Measurements from ENCODE around the gene UNC80. TPM values are rescaled to one million over a fixed set of nuclear protein-coding genes. Genes with fewer than 3 reads are reported as not detected.

Gene UNC80
- total and polyA plus RNA-seq, 9 donors = 0.12 to 1.1 (median 0.63) TPM

DNA sequence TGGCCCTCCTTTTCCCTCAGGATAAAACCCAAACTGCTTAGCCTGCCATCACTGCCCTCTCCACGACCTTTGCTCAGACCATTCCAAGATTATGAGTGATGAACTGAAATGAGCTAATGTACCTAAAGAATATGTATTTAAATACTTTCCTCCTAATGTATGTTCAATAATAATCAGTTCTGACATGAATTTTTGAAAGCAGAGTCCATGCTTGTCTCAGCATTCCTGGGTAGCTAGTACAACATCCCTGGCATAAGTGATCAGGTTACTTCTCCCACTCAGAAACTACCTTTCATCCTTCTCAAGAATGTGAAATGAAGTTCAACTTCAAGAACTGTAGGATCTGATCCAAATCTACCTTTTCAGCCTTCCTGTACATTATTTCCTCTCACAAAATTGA is 103.6 kb downstream of the UNC80 start:
- no peak for DNase-seq
- H3K36me3 ChIP-seq = no peaks in the 10 kb centered on the region
- H3K4me1 ChIP-seq (ENCODE audit: insufficient read depth) = no peaks in the 10 kb centered on the region
- no peak overlapping the region for H3K4me3 ChIP-seq
- H3K27me3 ChIP-seq = no peaks in the 10 kb centered on the region
- intact Hi-C loops (cut with DNase I) = no loop called here
- no peak for TF ChIP-seq EP300 (IDR thresholded peaks at IDR 0.05)
- TF ChIP-seq, protein P1, sequence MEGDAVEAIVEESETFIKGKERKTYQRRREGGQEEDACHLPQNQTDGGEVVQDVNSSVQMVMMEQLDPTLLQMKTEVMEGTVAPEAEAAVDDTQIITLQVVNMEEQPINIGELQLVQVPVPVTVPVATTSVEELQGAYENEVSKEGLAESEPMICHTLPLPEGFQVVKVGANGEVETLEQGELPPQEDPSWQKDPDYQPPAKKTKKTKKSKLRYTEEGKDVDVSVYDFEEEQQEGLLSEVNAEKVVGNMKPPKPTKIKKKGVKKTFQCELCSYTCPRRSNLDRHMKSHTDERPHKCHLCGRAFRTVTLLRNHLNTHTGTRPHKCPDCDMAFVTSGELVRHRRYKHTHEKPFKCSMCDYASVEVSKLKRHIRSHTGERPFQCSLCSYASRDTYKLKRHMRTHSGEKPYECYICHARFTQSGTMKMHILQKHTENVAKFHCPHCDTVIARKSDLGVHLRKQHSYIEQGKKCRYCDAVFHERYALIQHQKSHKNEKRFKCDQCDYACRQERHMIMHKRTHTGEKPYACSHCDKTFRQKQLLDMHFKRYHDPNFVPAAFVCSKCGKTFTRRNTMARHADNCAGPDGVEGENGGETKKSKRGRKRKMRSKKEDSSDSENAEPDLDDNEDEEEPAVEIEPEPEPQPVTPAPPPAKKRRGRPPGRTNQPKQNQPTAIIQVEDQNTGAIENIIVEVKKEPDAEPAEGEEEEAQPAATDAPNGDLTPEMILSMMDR (IDR thresholded peaks at IDR 0.05) = no peak
- 85 to 88% (median 85%) methylated on average over 1 of the region's 1 CpG for WGBS, 3 donors
- H3K9me3 ChIP-seq = no peaks in the 10 kb centered on the region
- H3K27ac ChIP-seq = no peak overlapping the region

DNA sequence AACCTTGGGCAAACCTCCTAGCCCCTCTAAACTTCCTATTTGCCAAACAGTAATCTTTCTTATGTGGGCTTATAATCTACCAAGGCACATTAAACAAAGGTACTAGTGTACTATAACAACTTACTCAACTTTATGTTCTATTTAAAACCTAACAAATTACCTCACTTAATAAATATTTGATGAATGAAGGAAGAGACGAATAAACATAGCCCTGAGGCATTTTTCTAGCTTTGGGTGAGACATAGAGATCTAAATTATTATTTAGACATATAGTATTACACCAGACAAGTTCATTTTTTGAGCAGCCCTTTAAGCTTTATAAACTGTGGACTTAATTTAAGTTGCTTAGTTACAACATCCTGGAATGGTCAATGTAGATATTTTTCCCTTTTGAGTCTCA is 104.6 kb downstream of the UNC80 start:
- TF ChIP-seq EP300 (IDR thresholded peaks at IDR 0.05) (no peak), POLR2A (IDR thresholded peaks at IDR 0.05) (no peak)
- TF ChIP-seq, protein P1 (IDR thresholded peaks at IDR 0.05) = no peak
- 20 to 41% (median 34%) methylated on average over 1 of the region's 1 CpG for WGBS, 3 donors
- Histone ChIP-seq H3K36me3 (no peaks in the 10 kb centered on the region), H3K9me3 (no peaks in the 10 kb centered on the region), H3K4me3 (no peak overlapping the region), H3K27ac (no peak overlapping the region), H3K4me1 (ENCODE audit: insufficient read depth) (no peaks in the 10 kb centered on the region), H3K27me3 (no peaks in the 10 kb centered on the region)
- DNase-seq = no peak
- intact Hi-C loops (cut with DNase I) = no loop called here

DNA sequence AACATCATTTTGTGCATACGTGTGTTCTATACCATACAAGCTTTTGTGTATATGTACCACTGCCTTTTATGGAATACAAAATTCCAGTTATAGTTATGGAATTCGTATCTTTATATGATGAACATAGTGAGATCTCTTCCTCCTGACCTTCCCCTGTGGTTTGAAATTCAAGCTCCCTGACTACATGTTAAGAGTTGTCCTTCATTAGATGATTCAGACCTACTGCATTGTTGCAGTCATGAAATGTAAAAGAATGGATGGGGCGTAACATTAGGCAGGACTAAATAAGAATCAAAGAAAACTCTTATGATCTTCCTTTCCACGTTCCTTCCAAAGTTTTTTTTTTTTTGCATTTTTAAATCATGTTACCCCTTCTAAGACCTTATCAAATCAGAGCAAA is 107.1 kb downstream of the UNC80 start:
- 91 to 95% (median 94%) methylated on average over 4 of the region's 4 CpGs for WGBS, 3 donors
- no peak overlapping the region for H3K27ac ChIP-seq
- H3K27me3 ChIP-seq = no peaks in the 10 kb centered on the region
- intact Hi-C loops (cut with DNase I) = no loop called here
- H3K36me3 ChIP-seq = no peaks in the 10 kb centered on the region
- no peaks in the 10 kb centered on the region for H3K4me1 ChIP-seq (ENCODE audit: insufficient read depth)
- H3K4me3 ChIP-seq = no peak overlapping the region
- TF ChIP-seq POLR2A (IDR thresholded peaks at IDR 0.05) (no peak), EP300 (IDR thresholded peaks at IDR 0.05) (no peak)
- TF ChIP-seq, protein P1 (IDR thresholded peaks at IDR 0.05) = no peak
- no peaks in the 10 kb centered on the region for H3K9me3 ChIP-seq
- DNase-seq = no peak

DNA sequence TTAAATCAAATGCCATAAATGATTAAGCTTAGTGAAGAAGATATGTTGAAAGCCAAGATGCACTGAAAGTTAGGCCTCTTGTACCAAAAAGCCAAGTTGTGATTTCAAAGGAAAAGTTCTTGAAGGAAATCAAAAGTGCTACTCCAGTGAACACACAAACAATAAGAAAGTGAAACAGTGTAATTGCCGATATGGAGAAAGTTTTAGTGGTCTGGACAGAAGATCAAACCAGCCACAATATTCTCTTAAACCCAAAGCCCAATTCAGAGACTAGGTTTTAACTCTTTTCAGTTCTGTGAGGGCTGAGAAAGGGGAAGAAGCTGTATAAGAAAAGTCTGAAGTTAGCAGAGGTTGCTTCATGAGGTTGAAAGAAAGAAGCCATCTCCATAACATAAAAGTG is 129.0 kb downstream of the UNC80 start:
- TF ChIP-seq, protein P1 (IDR thresholded peaks at IDR 0.05) = no peak
- TF ChIP-seq POLR2A (IDR thresholded peaks at IDR 0.05) (no peak), EP300 (IDR thresholded peaks at IDR 0.05) (no peak)
- Histone ChIP-seq H3K9me3 (no peaks in the 10 kb centered on the region), H3K4me1 (ENCODE audit: insufficient read depth) (no peaks in the 10 kb centered on the region), H3K36me3 (no peaks in the 10 kb centered on the region), H3K27ac (no peak overlapping the region), H3K4me3 (no peak overlapping the region), H3K27me3 (no peaks in the 10 kb centered on the region)
- no peak for DNase-seq
- intact Hi-C loops (cut with DNase I) = no loop called here
- WGBS, 3 donors = 79 to 81% (median 79%) methylated on average over 1 of the region's 1 CpG

DNA sequence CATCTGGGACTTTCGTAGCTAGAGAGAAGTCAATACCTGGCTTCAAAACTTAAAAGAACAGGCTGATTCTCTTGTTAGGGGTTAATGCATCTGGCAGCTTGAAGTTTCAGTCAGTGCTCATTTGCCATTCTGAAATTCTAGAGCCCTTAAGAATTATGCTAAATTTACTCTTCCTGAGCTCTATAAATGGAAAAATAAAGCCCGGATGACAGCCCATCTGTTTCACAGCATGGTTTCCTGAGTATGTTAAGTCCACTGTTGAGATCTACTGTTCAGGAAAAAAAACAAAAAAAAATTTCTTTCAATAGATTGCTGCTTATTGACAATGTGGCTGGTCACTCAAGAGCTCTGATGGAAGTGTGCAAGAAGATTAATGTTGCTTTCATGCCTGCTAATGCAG is 129.5 kb downstream of the UNC80 start:
- Histone ChIP-seq H3K9me3 (no peaks in the 10 kb centered on the region), H3K4me3 (no peak overlapping the region), H3K27ac (no peak overlapping the region), H3K36me3 (no peaks in the 10 kb centered on the region), H3K4me1 (ENCODE audit: insufficient read depth) (no peaks in the 10 kb centered on the region), H3K27me3 (no peaks in the 10 kb centered on the region)
- DNase-seq = no peak
- TF ChIP-seq EP300 (IDR thresholded peaks at IDR 0.05) = no peak
- TF ChIP-seq POLR2A (IDR thresholded peaks at IDR 0.05) = no peak
- TF ChIP-seq, protein P1 (IDR thresholded peaks at IDR 0.05) = no peak
- WGBS, 3 donors = 80 to 90% (median 90%) methylated on average over 2 of the region's 2 CpGs
- intact Hi-C loops (cut with DNase I) = no loop called here

All from ovary (tissue), 9 donors.